Spleen (tissue), 11 donors: ENCODE measurements around the gene GUCY2C. TPM values are rescaled to one million over a fixed set of nuclear protein-coding genes. Genes with fewer than 3 reads are reported as not detected.
A peak's percentile ranks its signal among the peaks of the same experiment; 100 is the strongest.

Source experiments
- DNase-seq: peaks from one replicate; pipeline ENCODE4 v3.0.0-alpha.2; 2020
- H3K27ac ChIP-seq, 8 donors: fragments of 200-600 bp; sonication (generic) in 7 of 8; 1 replicate in 4 of 8; 2 replicates in 4 of 8; pipeline versions ENCODE4 v1.5.0 to v1.8.0; 2016 to 2021; ENCODE audit warnings: inconsistent platforms in 4 of 8, mild to moderate bottlenecking in 4 of 8, moderate library complexity in 1 of 8
- H3K27me3 ChIP-seq, 7 donors: fragments of 200-600 bp; sonication (generic) in 6 of 7; replicated peaks in 1 of 7; 1 replicate in 4 of 7; 2 replicates in 3 of 7; pipeline versions ENCODE4 v1.5.0 to v1.8.0; 2016 to 2021; ENCODE audit warnings: inconsistent platforms in 3 of 7, mild to moderate bottlenecking in 1 of 7
- H3K36me3 ChIP-seq, 6 donors: fragments of 200-600 bp; sonication (generic) in 5 of 6; 1 replicate in 4 of 6; 2 replicates in 2 of 6; pipeline versions ENCODE4 v1.5.0 to v1.8.0; 2016 to 2021; ENCODE audit warnings: inconsistent platforms in 2 of 6
- H3K4me1 ChIP-seq, 6 donors: fragments of 200-600 bp; sonication (generic) in 5 of 6; 1 replicate in 3 of 6; 2 replicates in 3 of 6; pipeline versions ENCODE4 v1.5.0 to v1.8.0; 2016 to 2021; ENCODE audit warnings: inconsistent platforms in 3 of 6
- H3K4me3 ChIP-seq, 8 donors: fragments of 200-600 bp; sonication (generic) in 7 of 8; 1 replicate in 4 of 8; 2 replicates in 4 of 8; pipeline versions ENCODE4 v1.5.0 to v1.8.0; 2016 to 2021; ENCODE audit warnings: inconsistent platforms in 4 of 8, mild to moderate bottlenecking in 4 of 8, moderate library complexity in 2 of 8
- H3K9me3 ChIP-seq, 8 donors: fragments of 200-600 bp; sonication (generic) in 7 of 8; 1 replicate in 4 of 8; 2 replicates in 4 of 8; pipeline versions ENCODE4 v1.5.0 to v1.8.0; 2016 to 2021; ENCODE audit warnings: inconsistent platforms in 4 of 8
- POLR2A ChIP-seq, 3 donors: fragments of 450-650 bp; IDR thresholded peaks; one replicate each; pipeline ENCODE4 v1.5.1; 2017; ENCODE audit warnings: antibody characterized with exemption in 3 of 3, mild to moderate bottlenecking in 1 of 3
- POLR2AphosphoS5 ChIP-seq, 3 donors: sonication (generic); formaldehyde crosslinking; IDR thresholded peaks; one replicate each; pipeline ENCODE4 v1.5.1; 2017; ENCODE audit warnings: antibody characterized with exemption in 3 of 3
- WGBS, 5 donors: extraction: QIAGEN DNeasy Blood & Tissue Kit in 3 of 5; methylation state at CpG; one replicate each; pipeline versions ENCODE4 v1.1.5 to v1.1.7; 2013 to 2018; 5-methylcytosine and 5-hydroxymethylcytosine counted together
- intact Hi-C: fragments of 100-400 bp; cut with DNase I; formaldehyde crosslinking; loops from one replicate; pipeline ENCODE4 v1.15.0; 2023; ENCODE audit warnings: low total_unique reads
- polyA plus RNA-seq, 3 donors: library from polyadenylated mRNA; stranded (reverse); fragments of 200-250 nt; gene quantifications; one replicate each; pipeline ENCODE4 v1.2.1, GENCODE V29; 2013
- total RNA-seq, 7 donors: library from RNA; depleted of rRNA in 3 of 7; stranded (reverse); fragments of >200 nt in 3 of 7; fragmentation: NEBNext Ultra II Directional in 4 of 7; extraction: Animal tissue kit (Norgen Biotek cat#: 25700) in 4 of 7; gene quantifications; one replicate each; pipeline versions ENCODE4 v1.1.0 to v1.2.1, GENCODE V29; 2016 to 2021
- TF ChIP-seq, protein P1 (sequence below), 11 experiments: fragments of 200-600 bp in 7 of 11; fragments of 450-650 bp in 4 of 11; sonication (generic) in 4 of 11; IDR thresholded peaks in 8 of 11; conservative IDR thresholded peaks in 3 of 11; 1 replicate in 7 of 11; 2 replicates in 4 of 11; pipeline versions ENCODE4 v1.4.0 to v1.8.0; 2016 to 2021; ENCODE audit warnings: antibody characterized with exemption in 11 of 11, inconsistent platforms in 4 of 11, mild to moderate bottlenecking in 1 of 11
- donor health status: healthy with polysubstance abuse.
- donor health status: DM: no; HTN: no; CAD: no; lungs with moderate emphysema.
- donor health status: DM: no; HTN: no; CAD: no.
- donor health status: Bipolar disorder and iron deficiency.
- donor health status: healthy.
- donor health status: DM: no; HTN: no; CAD: no.
- donor health status: DM: yes; HTN: yes; CAD: no.

The GUCY2C gene
- total and polyA plus RNA-seq, 10 donors = 0.19 to 0.35 (median 0.26) TPM; not detected in 7

DNA sequence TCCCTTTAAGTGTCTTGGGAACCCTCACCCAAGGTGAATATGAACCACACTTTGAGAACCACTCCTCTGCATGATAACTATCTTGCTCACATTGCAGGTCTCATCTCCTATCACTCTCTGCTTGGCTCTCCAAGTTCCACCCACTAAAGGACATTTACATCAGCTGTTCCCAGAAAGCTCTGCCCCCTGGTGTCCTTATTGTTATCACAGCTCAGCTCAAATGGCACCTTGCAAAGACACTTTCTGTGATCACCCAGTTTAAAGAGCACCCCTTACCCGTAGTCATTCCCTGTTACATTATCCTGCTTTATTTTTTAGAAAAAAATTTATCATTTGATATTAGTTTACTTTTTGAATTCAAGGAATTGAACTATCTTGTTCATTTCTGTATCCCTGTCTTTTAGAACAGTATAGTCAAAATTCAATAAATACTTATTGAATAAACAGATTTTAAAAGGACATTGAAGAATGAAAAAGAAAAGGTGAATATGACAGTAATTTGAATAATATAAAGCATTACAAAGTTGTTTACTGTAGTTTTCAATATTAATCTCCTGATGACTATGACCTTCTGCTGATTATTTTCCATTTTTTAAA is 20.5 kb upstream of the GUCY2C start:
- H3K4me1 ChIP-seq = peaks cover 0 to 3% (median 0%) of the 10 kb centered on the region in 6 donors
- WGBS, 5 donors = 29 to 49% (median 39%) methylated on average over 1 of the region's 1 CpG
- H3K9me3 ChIP-seq = no peaks in the 10 kb centered on the region
- H3K36me3 ChIP-seq = no peaks in the 10 kb centered on the region
- DNase-seq = no peak
- no peak overlapping the region for H3K27ac ChIP-seq
- TF ChIP-seq POLR2AphosphoS5 (IDR thresholded peaks at IDR 0.05) = no peak
- TF ChIP-seq, protein P1, sequence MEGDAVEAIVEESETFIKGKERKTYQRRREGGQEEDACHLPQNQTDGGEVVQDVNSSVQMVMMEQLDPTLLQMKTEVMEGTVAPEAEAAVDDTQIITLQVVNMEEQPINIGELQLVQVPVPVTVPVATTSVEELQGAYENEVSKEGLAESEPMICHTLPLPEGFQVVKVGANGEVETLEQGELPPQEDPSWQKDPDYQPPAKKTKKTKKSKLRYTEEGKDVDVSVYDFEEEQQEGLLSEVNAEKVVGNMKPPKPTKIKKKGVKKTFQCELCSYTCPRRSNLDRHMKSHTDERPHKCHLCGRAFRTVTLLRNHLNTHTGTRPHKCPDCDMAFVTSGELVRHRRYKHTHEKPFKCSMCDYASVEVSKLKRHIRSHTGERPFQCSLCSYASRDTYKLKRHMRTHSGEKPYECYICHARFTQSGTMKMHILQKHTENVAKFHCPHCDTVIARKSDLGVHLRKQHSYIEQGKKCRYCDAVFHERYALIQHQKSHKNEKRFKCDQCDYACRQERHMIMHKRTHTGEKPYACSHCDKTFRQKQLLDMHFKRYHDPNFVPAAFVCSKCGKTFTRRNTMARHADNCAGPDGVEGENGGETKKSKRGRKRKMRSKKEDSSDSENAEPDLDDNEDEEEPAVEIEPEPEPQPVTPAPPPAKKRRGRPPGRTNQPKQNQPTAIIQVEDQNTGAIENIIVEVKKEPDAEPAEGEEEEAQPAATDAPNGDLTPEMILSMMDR (IDR thresholded peaks at IDR 0.05 in 8 of 11, conservative IDR thresholded peaks at IDR 0.05 in 3 of 11) = peak; percentile 29 to 70 (median 61)
- H3K27me3 ChIP-seq = no peaks in the 10 kb centered on the region
- intact Hi-C loops = loop anchor here (10.0 kb wide), 1 partner anchor 92 kb away; no protein-coding TSS in a partner anchor
- H3K4me3 ChIP-seq = no peak overlapping the region

- intact Hi-C loops = loop anchor here (10.0 kb wide), 1 partner anchor 90 kb away; no protein-coding TSS in a partner anchor
- peaks cover 0 to 3% (median 0%) of the 10 kb centered on the region in 6 donors for H3K4me1 ChIP-seq
- 67 to 79% (median 73%) methylated on average over 6 of the region's 6 CpGs for WGBS, 5 donors
- DNase-seq = no peak
- H3K36me3 ChIP-seq = no peaks in the 10 kb centered on the region
- no peaks in the 10 kb centered on the region for H3K9me3 ChIP-seq
- no peaks in the 10 kb centered on the region for H3K27me3 ChIP-seq
- H3K27ac ChIP-seq = no peak overlapping the region
- TF ChIP-seq POLR2A (IDR thresholded peaks at IDR 0.05) = no peak
- TF ChIP-seq, protein P1 (IDR thresholded peaks at IDR 0.05 in 8 of 11, conservative IDR thresholded peaks at IDR 0.05 in 3 of 11) = no peak
- no peak for TF ChIP-seq POLR2AphosphoS5 (IDR thresholded peaks at IDR 0.05)
- no peak overlapping the region for H3K4me3 ChIP-seq
Observed at GRCh38 chr12:14714437-14714836, 18.0 kb upstream of the GUCY2C start.

DNA sequence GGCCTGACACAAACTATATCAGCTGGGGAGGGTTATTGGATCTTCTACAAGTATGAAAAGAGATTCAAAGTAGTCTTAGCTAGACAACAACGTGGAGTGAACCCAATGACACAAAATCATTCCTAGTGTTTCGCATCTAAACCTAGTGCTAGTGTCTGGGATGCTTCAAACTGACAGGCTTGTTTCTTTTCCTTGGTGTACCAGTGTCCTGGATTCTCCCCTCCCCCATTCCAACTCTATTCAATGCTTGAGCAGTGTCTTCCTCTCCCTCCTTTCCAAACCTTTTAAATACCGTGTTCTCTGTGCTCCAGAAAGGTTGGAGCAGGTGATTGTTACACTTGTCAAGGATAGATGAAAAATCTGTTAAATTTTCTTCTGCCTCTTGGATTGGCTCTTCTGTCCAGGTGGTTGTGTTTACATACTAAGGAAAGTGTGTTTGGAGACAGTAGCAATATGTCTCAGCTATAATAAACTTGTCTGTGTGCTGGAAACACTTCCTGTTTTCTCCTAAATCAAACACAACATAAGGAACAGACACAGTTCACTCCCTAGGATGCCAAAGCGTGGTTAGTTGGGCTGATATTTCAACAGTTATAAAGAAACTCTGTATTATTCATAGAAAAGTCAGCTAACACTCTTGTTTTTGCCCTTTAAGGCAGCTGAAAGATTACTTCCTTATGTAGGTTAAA is 14.4 kb upstream of the GUCY2C start:
- H3K27ac ChIP-seq = no peak overlapping the region
- H3K36me3 ChIP-seq = no peaks in the 10 kb centered on the region
- DNase-seq = no peak
- 56 to 62% (median 59%) methylated on average over 4 of the region's 4 CpGs for WGBS, 5 donors
- no peaks in the 10 kb centered on the region for H3K27me3 ChIP-seq
- intact Hi-C loops = loop anchor here (10.0 kb wide), 1 partner anchor 86 kb away; no protein-coding TSS in a partner anchor
- no peaks in the 10 kb centered on the region for H3K4me1 ChIP-seq
- no peaks in the 10 kb centered on the region for H3K9me3 ChIP-seq
- TF ChIP-seq POLR2A (IDR thresholded peaks at IDR 0.05) (no peak), POLR2AphosphoS5 (IDR thresholded peaks at IDR 0.05) (no peak)
- TF ChIP-seq, protein P1 (IDR thresholded peaks at IDR 0.05 in 8 of 11, conservative IDR thresholded peaks at IDR 0.05 in 3 of 11) = no peak
- H3K4me3 ChIP-seq = no peak overlapping the region
